ENCODE results near the gene LRP5. TPM values are rescaled to one million over a fixed set of nuclear protein-coding genes. Genes with fewer than 3 reads are reported as not detected.

Gene LRP5
- polyA plus RNA-seq, 1 donor (not counting 4 experiments of a cell fraction or from before 2014, with no cell fraction given): 6.6 TPM

DNA sequence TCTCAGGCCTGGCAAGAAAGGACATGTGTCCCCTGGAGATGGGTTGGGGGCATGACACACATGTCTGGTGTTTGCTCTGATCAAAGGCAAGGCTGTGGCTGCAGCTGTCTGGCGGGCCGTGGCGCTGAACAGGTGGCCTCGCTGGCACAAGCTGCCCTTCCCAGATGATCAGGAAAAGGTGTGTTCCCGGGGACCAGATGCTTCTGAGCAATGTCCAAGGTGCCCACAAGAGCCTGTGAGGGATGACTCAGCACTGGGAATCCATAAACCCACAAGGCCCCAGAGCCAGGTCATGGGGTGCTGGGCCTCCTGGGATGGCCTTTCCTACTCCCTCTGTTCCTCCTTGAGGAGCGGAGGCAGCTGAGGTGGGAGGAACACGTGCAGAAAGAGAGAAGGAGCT, 9.7 kb upstream of the LRP5 start:
- DNase-seq (ENCODE audit: low read depth, low spot score) (no peak), FAIRE-seq (no peak)
- no peak overlapping the region for H3K27ac ChIP-seq (ENCODE audit: control insufficient read depth, insufficient read depth, low read length)
- H3K27me3 ChIP-seq (ENCODE audit: control insufficient read depth, extremely low read depth, insufficient read depth, low read length): peaks cover 15% of the 10 kb centered on the region
- H3K9ac ChIP-seq (ENCODE audit: control insufficient read depth, extremely low read depth, insufficient read depth, low read length): no peak overlapping the region
- H2AFZ ChIP-seq (ENCODE audit: control insufficient read depth, low read length): no peak overlapping the region
- H3K36me3 ChIP-seq (ENCODE audit: control insufficient read depth in 2 of 2, extremely low read depth in 1 of 2, insufficient read depth in 2 of 2, low read length in 2 of 2): no peaks in the 10 kb centered on the region
- H3K4me3 ChIP-seq (ENCODE audit: control insufficient read depth in 2 of 3, extremely low read depth in 1 of 3, insufficient read depth in 2 of 3, low read depth in 1 of 3, low read length in 3 of 3): no peak overlapping the region
- H3K4me1 ChIP-seq (ENCODE audit: control insufficient read depth, extremely low read depth, insufficient read depth, low read length): no peaks in the 10 kb centered on the region
- H3K79me2 ChIP-seq (ENCODE audit: control insufficient read depth, insufficient read depth, low read length): no peaks in the 10 kb centered on the region
- H3K9me3 ChIP-seq (ENCODE audit: control insufficient read depth, low read depth, low read length): peaks cover 3% of the 10 kb centered on the region
- H3K9me1 ChIP-seq (ENCODE audit: control insufficient read depth, extremely low read depth, insufficient read depth, low read length): no peaks in the 10 kb centered on the region
- dilution Hi-C loops (cut with MboI; ENCODE audit: extremely low pct_ligation_motif_present, low sequenced_read_pairs): no loop called here
- H3K4me2 ChIP-seq (ENCODE audit: control insufficient read depth, extremely low read depth, insufficient read depth, low read depth, low read length): no peak overlapping the region
- TF ChIP-seq, protein P1, sequence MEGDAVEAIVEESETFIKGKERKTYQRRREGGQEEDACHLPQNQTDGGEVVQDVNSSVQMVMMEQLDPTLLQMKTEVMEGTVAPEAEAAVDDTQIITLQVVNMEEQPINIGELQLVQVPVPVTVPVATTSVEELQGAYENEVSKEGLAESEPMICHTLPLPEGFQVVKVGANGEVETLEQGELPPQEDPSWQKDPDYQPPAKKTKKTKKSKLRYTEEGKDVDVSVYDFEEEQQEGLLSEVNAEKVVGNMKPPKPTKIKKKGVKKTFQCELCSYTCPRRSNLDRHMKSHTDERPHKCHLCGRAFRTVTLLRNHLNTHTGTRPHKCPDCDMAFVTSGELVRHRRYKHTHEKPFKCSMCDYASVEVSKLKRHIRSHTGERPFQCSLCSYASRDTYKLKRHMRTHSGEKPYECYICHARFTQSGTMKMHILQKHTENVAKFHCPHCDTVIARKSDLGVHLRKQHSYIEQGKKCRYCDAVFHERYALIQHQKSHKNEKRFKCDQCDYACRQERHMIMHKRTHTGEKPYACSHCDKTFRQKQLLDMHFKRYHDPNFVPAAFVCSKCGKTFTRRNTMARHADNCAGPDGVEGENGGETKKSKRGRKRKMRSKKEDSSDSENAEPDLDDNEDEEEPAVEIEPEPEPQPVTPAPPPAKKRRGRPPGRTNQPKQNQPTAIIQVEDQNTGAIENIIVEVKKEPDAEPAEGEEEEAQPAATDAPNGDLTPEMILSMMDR (optimal IDR thresholded peaks at IDR 0.05 in 1 of 3, IDR thresholded peaks at IDR 0.05 in 1 of 3, conservative IDR thresholded peaks at IDR 0.05 in 1 of 3; ENCODE audit: extremely low read depth in 1 of 3, insufficient read depth in 2 of 3, low read length in 3 of 3): no peak
- TF ChIP-seq EZH2 (IDR thresholded peaks at IDR 0.05; ENCODE audit: low read length): no peak
- no peaks in the 10 kb centered on the region for H4K20me1 ChIP-seq (ENCODE audit: control insufficient read depth, extremely low read depth, insufficient read depth, low read length)

DNA sequence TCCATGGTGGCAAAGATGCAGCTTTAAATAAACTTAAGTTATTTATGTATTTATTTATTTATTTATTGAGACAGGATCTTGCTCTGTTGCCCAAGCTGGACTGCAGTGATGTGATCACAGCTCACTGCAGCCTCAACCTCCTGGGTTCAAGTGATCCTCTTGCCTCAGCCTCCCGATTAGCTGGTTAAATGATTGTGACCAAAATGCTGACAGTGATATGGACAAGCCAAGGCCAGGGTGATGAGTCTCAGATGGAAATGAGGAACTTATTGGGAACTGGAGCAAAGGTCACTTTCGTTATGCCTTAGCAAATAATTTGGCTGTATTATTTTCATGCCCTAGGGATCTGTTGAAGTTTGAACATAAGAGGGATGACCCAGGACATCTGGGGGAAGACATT, 9.3 kb upstream of the LRP5 start:
- Histone ChIP-seq H3K27me3 (ENCODE audit: control insufficient read depth, extremely low read depth, insufficient read depth, low read length) (peaks cover 12% of the 10 kb centered on the region), H4K20me1 (ENCODE audit: control insufficient read depth, extremely low read depth, insufficient read depth, low read length) (no peaks in the 10 kb centered on the region), H3K9ac (ENCODE audit: control insufficient read depth, extremely low read depth, insufficient read depth, low read length) (no peak overlapping the region), H3K9me1 (ENCODE audit: control insufficient read depth, extremely low read depth, insufficient read depth, low read length) (no peaks in the 10 kb centered on the region), H3K4me3 (ENCODE audit: control insufficient read depth in 2 of 3, extremely low read depth in 1 of 3, insufficient read depth in 2 of 3, low read depth in 1 of 3, low read length in 3 of 3) (no peak overlapping the region), H3K27ac (ENCODE audit: control insufficient read depth, insufficient read depth, low read length) (no peak overlapping the region), H3K4me2 (ENCODE audit: control insufficient read depth, extremely low read depth, insufficient read depth, low read depth, low read length) (no peak overlapping the region), H2AFZ (ENCODE audit: control insufficient read depth, low read length) (no peak overlapping the region), H3K4me1 (ENCODE audit: control insufficient read depth, extremely low read depth, insufficient read depth, low read length) (no peaks in the 10 kb centered on the region), H3K79me2 (ENCODE audit: control insufficient read depth, insufficient read depth, low read length) (no peaks in the 10 kb centered on the region), H3K36me3 (ENCODE audit: control insufficient read depth in 2 of 2, extremely low read depth in 1 of 2, insufficient read depth in 2 of 2, low read length in 2 of 2) (no peaks in the 10 kb centered on the region), H3K9me3 (ENCODE audit: control insufficient read depth, low read depth, low read length) (peaks cover 3% of the 10 kb centered on the region)
- dilution Hi-C loops (cut with MboI; ENCODE audit: extremely low pct_ligation_motif_present, low sequenced_read_pairs): no loop called here
- FAIRE-seq (no peak), DNase-seq (ENCODE audit: low read depth, low spot score) (no peak)
- TF ChIP-seq, protein P1 (optimal IDR thresholded peaks at IDR 0.05 in 1 of 3, IDR thresholded peaks at IDR 0.05 in 1 of 3, conservative IDR thresholded peaks at IDR 0.05 in 1 of 3; ENCODE audit: extremely low read depth in 1 of 3, insufficient read depth in 2 of 3, low read length in 3 of 3): no peak
- TF ChIP-seq EZH2 (IDR thresholded peaks at IDR 0.05; ENCODE audit: low read length): no peak

All from keratinocyte (primary cell).